ENCODE results near the gene HMGB2.

DNA sequence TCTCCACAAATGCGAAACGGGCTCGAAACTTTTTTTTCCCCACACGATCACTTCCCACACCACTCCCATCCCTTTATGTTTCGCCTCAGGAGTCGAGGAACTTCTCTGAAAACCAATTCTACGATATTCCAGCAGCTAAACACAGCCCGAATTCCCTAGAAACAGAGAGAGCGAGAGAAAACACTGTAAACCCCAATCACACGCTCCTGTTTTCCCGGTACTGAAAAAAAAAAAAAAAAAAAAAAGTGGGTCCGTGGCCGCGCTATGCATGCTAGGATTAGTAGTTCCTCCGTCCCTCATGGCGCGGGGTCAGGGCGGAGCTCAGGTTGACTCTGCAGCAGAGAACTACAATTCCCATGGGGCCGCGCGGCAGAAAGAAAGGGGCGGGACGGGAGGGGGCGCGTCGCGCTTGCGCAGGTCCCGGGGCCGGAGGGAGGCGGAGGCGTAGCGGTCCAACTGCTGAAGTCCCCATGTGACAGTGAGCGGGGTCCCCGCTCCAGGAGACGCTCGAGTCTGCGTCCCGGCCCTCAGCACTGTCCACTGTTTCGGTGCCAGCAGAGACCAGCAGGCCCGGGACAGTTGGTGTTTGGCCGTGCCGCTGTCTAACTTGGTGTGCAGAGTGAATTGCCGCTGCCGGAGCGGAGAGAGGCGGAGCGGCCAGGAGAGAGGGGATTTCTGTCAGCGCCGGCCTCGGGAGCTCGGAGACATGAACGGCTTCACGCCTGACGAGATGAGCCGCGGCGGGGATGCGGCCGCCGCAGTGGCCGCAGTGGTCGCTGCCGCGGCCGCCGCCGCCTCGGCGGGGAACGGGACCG lies 36.5 kb upstream of the HMGB2 start, which contains the start of gene SAP30:
- peak; percentile 91 for TF ChIP-seq POLR2A (IDR thresholded peaks at IDR 0.05)
- TF ChIP-seq, protein P1, sequence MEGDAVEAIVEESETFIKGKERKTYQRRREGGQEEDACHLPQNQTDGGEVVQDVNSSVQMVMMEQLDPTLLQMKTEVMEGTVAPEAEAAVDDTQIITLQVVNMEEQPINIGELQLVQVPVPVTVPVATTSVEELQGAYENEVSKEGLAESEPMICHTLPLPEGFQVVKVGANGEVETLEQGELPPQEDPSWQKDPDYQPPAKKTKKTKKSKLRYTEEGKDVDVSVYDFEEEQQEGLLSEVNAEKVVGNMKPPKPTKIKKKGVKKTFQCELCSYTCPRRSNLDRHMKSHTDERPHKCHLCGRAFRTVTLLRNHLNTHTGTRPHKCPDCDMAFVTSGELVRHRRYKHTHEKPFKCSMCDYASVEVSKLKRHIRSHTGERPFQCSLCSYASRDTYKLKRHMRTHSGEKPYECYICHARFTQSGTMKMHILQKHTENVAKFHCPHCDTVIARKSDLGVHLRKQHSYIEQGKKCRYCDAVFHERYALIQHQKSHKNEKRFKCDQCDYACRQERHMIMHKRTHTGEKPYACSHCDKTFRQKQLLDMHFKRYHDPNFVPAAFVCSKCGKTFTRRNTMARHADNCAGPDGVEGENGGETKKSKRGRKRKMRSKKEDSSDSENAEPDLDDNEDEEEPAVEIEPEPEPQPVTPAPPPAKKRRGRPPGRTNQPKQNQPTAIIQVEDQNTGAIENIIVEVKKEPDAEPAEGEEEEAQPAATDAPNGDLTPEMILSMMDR (IDR thresholded peaks at IDR 0.05): no peak
